GM23248 (cell line): ENCODE measurements around the gene STK36. TPM values are rescaled to one million over a fixed set of nuclear protein-coding genes. Genes with fewer than 3 reads are reported as not detected.
A peak's percentile ranks its signal among the peaks of the same experiment; 100 is the strongest.

Source experiments
- DNase-seq: peaks from one replicate; pipeline ENCODE4 v3.0.0-alpha.2; 2015
- H2AFZ ChIP-seq: fragments of 200-600 bp; sonication (generic); 2 replicates; pipeline ENCODE4 v1.6.1; 2016; ENCODE audit warnings: antibody characterized with exemption
- H3F3A ChIP-seq: fragments of 200-600 bp; sonication (generic); 2 replicates; pipeline ENCODE4 v1.6.1; 2016; ENCODE audit warnings: mild to moderate bottlenecking, antibody characterized with exemption, mixed run types; ENCODE audit not compliant: insufficient read depth
- H3K27ac ChIP-seq: fragments of 200-600 bp; sonication (generic); 2 replicates; pipeline ENCODE4 v1.5.1; 2016; ENCODE audit warnings: mild to moderate bottlenecking
- H3K27me3 ChIP-seq: fragments of 200-600 bp; sonication (generic); replicated peaks from 2 replicates; pipeline ENCODE4 v1.6.1; 2016; ENCODE audit warnings: mild to moderate bottlenecking; ENCODE audit not compliant: insufficient read depth
- H3K36me3 ChIP-seq: fragments of 200-600 bp; sonication (generic); 2 replicates; pipeline ENCODE4 v1.6.1; 2016; ENCODE audit warnings: low read depth, mild to moderate bottlenecking
- H3K4me1 ChIP-seq: fragments of 200-600 bp; sonication (generic); 2 replicates; pipeline ENCODE4 v1.6.1; 2016; ENCODE audit warnings: mild to moderate bottlenecking; ENCODE audit not compliant: insufficient read depth
- H3K4me2 ChIP-seq: fragments of 200-600 bp; sonication (generic); one replicate; pipeline ENCODE4 v1.6.1; 2016; ENCODE audit warnings: mild to moderate bottlenecking; ENCODE audit not compliant: unreplicated experiment
- H3K4me3 ChIP-seq: fragments of 200-600 bp; sonication (generic); 2 replicates; pipeline ENCODE4 v1.5.1; 2016; ENCODE audit warnings: mild to moderate bottlenecking
- H3K79me2 ChIP-seq: fragments of 200-600 bp; sonication (generic); 2 replicates; pipeline ENCODE4 v1.6.1; 2016; ENCODE audit warnings: mild to moderate bottlenecking; ENCODE audit not compliant: insufficient read depth
- H3K9ac ChIP-seq: fragments of 200-600 bp; sonication (generic); 2 replicates; pipeline ENCODE4 v1.6.1; 2016; ENCODE audit warnings: mild to moderate bottlenecking
- H3K9me2 ChIP-seq: fragments of 200-600 bp; sonication (generic); 2 replicates; pipeline ENCODE4 v1.6.1; 2016; ENCODE audit warnings: mixed run types, mild to moderate bottlenecking, moderate library complexity; ENCODE audit not compliant: insufficient read depth
- H3K9me3 ChIP-seq: fragments of 200-600 bp; sonication (generic); one replicate; pipeline ENCODE4 v1.6.1; 2017; ENCODE audit warnings: low read depth
- H4K20me1 ChIP-seq: fragments of 200-600 bp; sonication (generic); 2 replicates; pipeline ENCODE4 v1.6.0; 2016; ENCODE audit not compliant: insufficient read depth
- EZH2 ChIP-seq: fragments of 200-600 bp; sonication (generic); IDR thresholded peaks from 2 replicates; pipeline ENCODE4 v1.6.1; 2018; ENCODE audit warnings: antibody characterized with exemption, mild to moderate bottlenecking; ENCODE audit not compliant: insufficient read depth, poor library complexity, severe bottlenecking
- EZH2phosphoT487 ChIP-seq: fragments of 200-600 bp; sonication (generic); IDR thresholded peaks from 2 replicates; pipeline ENCODE4 v1.6.1; 2018; ENCODE audit warnings: antibody characterized with exemption, moderate library complexity, mild to moderate bottlenecking, low read depth; ENCODE audit not compliant: insufficient read depth
- WGBS, 2 experiments: methylation state at CpG; one replicate each; pipeline ENCODE4 v1.1.6; 2015 to 2017; ENCODE audit warnings: low lambda C conversion rate in 2 of 2, low coverage in 1 of 2; ENCODE audit errors: missing lambda C conversion rate in 2 of 2; 5-methylcytosine and 5-hydroxymethylcytosine counted together
- in situ Hi-C: fragments of 300-500 bp; cut with MboI; formaldehyde crosslinking; loops from 2 replicates; pipeline ENCODE4 v1.15.0; 2020
- polyA plus RNA-seq: library from polyadenylated mRNA; unstranded; fragments of >200 nt; fragmentation: Nextera tagmentation; extraction: Ambion mirVana; gene quantifications from 2 replicates; pipeline ENCODE4 v1.2.1, GENCODE V29; 2016
- total RNA-seq: library from RNA; depleted of rRNA; stranded (reverse); fragments of >200 nt; shearing (Covaris generic); gene quantifications from 2 replicates; pipeline ENCODE4 v1.2.3, GENCODE V29; 2014

Gene STK36
- total and polyA plus RNA-seq, 2 experiments from 2014 or later: 22.2 to 24.5 TPM

DNA sequence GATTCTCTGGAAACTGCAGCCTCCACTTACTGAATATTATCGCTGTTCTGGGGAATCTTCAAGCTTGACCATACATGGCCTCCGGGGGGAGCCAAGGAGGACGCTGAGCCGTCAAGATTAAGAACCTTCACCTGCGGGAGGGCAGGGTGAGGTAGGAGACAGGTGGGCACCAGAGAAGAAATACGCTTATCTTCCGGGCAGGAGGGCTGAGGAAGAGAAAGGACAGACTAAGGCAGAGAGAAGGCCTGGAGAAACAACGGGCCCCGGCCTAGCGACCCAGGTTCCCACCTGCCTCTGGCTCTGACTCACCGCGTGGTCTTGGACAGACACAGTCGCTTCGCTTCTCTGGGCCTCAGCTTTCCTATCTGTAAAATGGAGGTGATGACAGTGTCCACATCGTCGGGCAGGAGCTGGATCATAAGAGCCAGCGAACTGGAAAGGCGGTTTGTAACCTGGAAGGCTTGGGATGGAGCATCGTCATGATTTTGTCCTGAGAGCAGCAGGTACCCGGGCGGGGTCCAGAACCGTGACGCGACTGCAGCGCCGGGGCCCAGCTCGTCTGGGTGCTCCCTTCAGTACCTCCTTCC is 13.1 kb upstream of the STK36 start:
- TF ChIP-seq EZH2: no peak
- H3F3A ChIP-seq: peaks cover 11% of the 10 kb centered on the region; the same call in 1 of the 2 replicates
- H3K9me2 ChIP-seq: no peaks in the 10 kb centered on the region
- H4K20me1 ChIP-seq: no peaks in the 10 kb centered on the region
- H3K27ac ChIP-seq: 0 out of 2 replicates have a peak overlapping the region, but pooled peaks have one; percentile 10
- peaks cover 14% of the 10 kb centered on the region; the same call in 1 of the 2 replicates for H3K36me3 ChIP-seq
- H3K9me3 ChIP-seq: no peaks in the 10 kb centered on the region
- H3K4me3 ChIP-seq: peak overlapping the region; percentile 89
- WGBS, 2 experiments: 2 to 6% methylated on average over 27 of the region's 27 CpGs
- peaks cover 4% of the 10 kb centered on the region; the same call in 1 of the 2 replicates for H3K4me1 ChIP-seq
- DNase-seq: peak; percentile 80
- peak overlapping the region; percentile 94 for H2AFZ ChIP-seq
- in situ Hi-C loops: no loop called here
- peaks cover 68% of the 10 kb centered on the region for H3K79me2 ChIP-seq
- H3K27me3 ChIP-seq: no peaks in the 10 kb centered on the region
- H3K4me2 ChIP-seq: peak overlapping the region; percentile 90
- H3K9ac ChIP-seq: peak overlapping the region; percentile 73

- H3K9me2 ChIP-seq: no peaks in the 10 kb centered on the region
- no peaks in the 10 kb centered on the region for H3K27me3 ChIP-seq
- H4K20me1 ChIP-seq: no peaks in the 10 kb centered on the region
- no peak for TF ChIP-seq EZH2phosphoT487
- no peak for TF ChIP-seq EZH2
- peak within 1 kb of the TSS; percentile 94 for H2AFZ ChIP-seq
- peak within 1 kb of the TSS; percentile 73 for H3K9ac ChIP-seq
- H3K4me3 ChIP-seq: peak within 1 kb of the TSS; percentile 89
- 0 out of 2 replicates have a peak within 1 kb of the TSS, but pooled peaks have one; percentile 10 for H3K27ac ChIP-seq
- H3K4me1 ChIP-seq: peaks cover 4% of the 10 kb centered on the region; the same call in 1 of the 2 replicates
- peaks cover 14% of the 10 kb centered on the region; the same call in 1 of the 2 replicates for H3K36me3 ChIP-seq
- in situ Hi-C loops: no loop called here
- peaks cover 61% of the 10 kb centered on the region for H3K79me2 ChIP-seq
- no peaks in the 10 kb centered on the region for H3K9me3 ChIP-seq
- 0 to 1% methylated on average over 47 to 48 of the region's 49 CpGs for WGBS, 2 experiments
- DNase-seq: peak; percentile 87
- H3F3A ChIP-seq: peaks cover 11% of the 10 kb centered on the region; the same call in 1 of the 2 replicates
- peak within 1 kb of the TSS; percentile 90 for H3K4me2 ChIP-seq
These were observed 12.5 kb upstream of the STK36 start, which contains the start of the genes BCS1L and ZNF142 for GRCh38 chr2:218659258-218659987. TSS of gene BCS1L (plus strand) at chr2:218659683. CDS start at chr2:218660988, 1,305 bp downstream. TSS of gene ZNF142 (minus strand) at chr2:218659623. CDS start at chr2:218656429, 3,194 bp downstream.

- peak overlapping the region; percentile 73 for H3K9ac ChIP-seq
- no peaks in the 10 kb centered on the region for H3K27me3 ChIP-seq
- peak overlapping the region; percentile 90 for H3K4me2 ChIP-seq
- peak overlapping the region; percentile 94 for H2AFZ ChIP-seq
- H3K79me2 ChIP-seq: peaks cover 57% of the 10 kb centered on the region
- peaks cover 9% of the 10 kb centered on the region; the same call in 1 of the 2 replicates for H3K36me3 ChIP-seq
- no peaks in the 10 kb centered on the region for H3K9me3 ChIP-seq
- DNase-seq: peak; percentile 46
- H3K9me2 ChIP-seq: no peaks in the 10 kb centered on the region
- in situ Hi-C loops: no loop called here
- no peaks in the 10 kb centered on the region for H4K20me1 ChIP-seq
- WGBS, 2 experiments: 14 to 16% methylated on average over 8 of the region's 8 CpGs
- peaks cover 4% of the 10 kb centered on the region; the same call in 1 of the 2 replicates for H3K4me1 ChIP-seq
- no peak overlapping the region for H3K27ac ChIP-seq
- TF ChIP-seq EZH2phosphoT487 (no peak), EZH2 (no peak)
- H3F3A ChIP-seq: peaks cover 11% of the 10 kb centered on the region; the same call in 1 of the 2 replicates
- H3K4me3 ChIP-seq: peak overlapping the region; percentile 89
These were observed 11.9 kb upstream of the STK36 start for GRCh38 chr2:218659988-218660358.

DNA sequence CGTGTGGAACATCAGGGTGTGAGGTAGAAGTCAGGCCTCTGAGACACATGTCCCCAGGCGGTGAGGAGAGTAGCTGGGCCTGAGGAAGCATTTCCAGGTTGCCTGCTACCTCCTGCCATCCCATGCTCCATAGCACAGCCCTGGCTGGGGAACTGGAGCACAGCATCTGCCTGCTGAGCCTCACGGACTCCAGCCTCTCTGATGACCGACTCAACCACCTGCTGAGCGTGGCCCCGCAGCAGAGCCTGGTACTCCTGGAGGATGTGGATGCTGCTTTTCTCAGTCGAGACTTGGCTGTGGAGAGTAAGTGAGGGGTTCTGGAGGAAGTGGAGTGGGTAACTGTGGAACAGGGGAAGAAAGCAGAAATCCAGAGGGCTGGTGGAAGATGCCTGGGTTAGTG is 9.5 kb upstream of the STK36 start:
- H3K9ac ChIP-seq: no peak overlapping the region
- peaks cover 14% of the 10 kb centered on the region for H3K36me3 ChIP-seq
- H3K4me2 ChIP-seq: no peak overlapping the region
- no peaks in the 10 kb centered on the region for H3K9me2 ChIP-seq
- H3K27me3 ChIP-seq: no peaks in the 10 kb centered on the region
- no peak for TF ChIP-seq EZH2phosphoT487
- WGBS, 2 experiments: 74 to 87% methylated on average over 7 of the region's 7 CpGs
- no peak overlapping the region for H3K27ac ChIP-seq
- peaks cover 36% of the 10 kb centered on the region for H3K79me2 ChIP-seq
- H2AFZ ChIP-seq: no peak overlapping the region
- in situ Hi-C loops: no loop called here
- H3K4me1 ChIP-seq: peaks cover 4% of the 10 kb centered on the region; the same call in 1 of the 2 replicates
- H3F3A ChIP-seq: peaks cover 12% of the 10 kb centered on the region; the same call in 1 of the 2 replicates
- no peak for DNase-seq
- no peaks in the 10 kb centered on the region for H4K20me1 ChIP-seq
- no peak overlapping the region for H3K4me3 ChIP-seq
- H3K9me3 ChIP-seq: no peaks in the 10 kb centered on the region
